Measurements from ENCODE around the gene TGFBR2. TPM values are rescaled to one million over a fixed set of nuclear protein-coding genes. Genes with fewer than 3 reads are reported as not detected.

Gene TGFBR2
- total RNA-seq, 1 donor from 2014 or later: 14.6 TPM

DNA sequence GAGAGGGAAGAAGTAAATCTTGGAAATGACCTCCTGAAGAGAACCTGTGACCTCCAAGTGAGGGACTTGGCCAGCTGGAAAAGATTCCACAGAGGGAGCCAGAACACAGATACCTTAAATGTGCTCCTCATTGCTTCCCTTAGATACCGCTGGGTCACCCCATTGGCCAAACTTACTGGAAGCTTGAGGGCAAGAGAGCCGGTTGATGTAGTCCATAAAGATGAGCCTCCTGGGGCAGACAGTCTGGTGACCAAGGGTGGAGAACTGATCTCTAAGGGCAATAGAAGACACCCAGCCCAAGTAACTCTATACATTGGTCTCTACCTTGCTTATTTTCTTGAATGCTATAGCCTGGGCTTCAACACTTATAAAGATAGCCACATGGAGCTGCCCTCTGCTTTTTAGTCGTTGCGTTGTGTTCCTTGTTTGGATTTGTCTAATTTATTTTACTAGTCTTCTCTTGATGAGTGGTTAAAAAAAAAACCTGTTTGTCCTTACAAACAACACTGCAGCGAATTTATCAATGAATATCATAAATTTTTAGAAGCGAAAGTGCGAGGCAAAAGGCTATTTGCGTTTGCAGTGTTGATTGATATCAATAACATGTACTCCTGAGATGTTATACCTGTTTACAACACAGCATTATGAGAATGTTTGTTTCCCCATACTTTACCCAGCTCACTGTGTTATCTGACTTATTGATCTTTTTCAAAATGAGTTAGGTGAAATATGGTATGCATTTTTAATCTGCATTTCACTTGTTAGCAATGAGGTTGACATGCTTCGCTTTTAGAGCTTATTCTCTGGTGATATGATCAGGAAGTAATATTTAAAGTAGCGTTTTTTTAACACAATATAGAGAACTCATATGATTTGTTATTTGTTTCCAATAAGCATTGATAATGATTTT lies 31.2 kb downstream of the TGFBR2 start:
- no peak for ATAC-seq

DNA sequence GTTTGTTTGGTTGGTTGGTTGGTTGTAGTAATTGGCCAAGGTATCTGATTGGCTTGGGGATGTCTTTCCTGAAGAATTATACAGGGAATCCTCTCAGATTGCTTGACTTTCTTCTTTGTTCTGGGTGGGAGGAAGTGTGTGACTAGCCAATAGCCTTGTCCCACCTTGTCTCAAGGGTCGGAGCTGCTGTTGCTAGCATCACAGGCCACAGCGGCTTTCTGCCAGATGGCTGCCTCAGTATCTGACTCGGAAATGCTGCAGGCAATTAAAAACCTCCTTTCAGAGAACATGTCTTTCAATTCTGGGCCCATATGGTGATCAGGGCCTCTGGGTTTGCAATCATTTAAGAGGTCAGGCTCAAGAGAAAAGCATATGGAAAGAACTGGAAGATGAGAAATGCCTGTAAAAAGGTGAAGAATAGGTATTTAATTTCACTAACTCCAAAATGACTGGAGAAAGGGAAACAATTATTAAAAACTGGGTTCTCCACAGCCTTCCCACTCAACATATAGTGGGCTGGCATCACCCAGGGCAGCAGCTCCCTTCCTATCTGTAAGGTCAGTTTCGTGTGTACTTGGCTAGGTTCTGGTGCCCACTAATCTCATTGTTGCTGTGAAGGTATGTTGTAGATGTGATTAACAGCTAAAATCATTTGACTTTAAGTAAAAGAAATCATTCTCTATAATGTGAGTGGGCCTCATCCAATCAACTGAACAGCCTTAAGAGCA lies 32.4 kb downstream of the TGFBR2 start:
- no peak for ATAC-seq

DNA sequence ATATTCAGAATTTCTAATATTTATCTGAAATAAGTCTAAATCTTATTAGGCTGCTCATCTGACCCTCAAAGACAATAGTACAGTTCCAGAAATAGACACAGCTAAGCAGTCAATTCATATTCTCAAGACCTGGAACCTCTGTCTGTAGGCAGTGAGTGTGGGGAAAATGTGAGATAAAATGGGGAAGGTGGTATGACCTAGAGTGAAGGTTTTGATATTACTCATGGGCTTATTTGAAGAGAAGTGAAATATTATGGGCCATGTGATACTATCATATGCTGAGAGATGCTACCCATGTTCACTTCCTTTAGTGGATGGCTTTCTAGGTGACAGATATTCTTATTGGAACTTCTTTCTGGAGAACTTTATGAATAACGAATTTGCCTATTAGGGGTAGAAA lies 33.5 kb downstream of the TGFBR2 start:
- ATAC-seq: peak; percentile 38

DNA sequence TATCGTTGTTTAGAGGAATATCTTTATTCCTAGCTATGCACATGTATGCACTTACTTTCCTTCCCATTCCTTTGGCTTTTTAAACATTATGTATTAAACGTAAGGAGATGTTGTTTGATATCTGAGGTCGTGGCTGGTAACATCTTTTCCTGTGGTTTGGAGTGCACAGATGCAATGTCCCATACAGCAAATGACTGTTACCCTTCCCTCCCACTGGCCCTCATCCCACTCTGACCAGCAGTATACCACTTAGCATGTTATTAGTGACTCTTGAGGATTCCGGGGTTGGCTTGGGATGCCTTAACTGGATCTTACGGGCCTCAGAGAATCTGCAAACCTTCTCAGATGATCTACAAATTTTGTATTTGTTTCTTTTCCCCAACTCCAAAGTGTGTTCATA lies 34.5 kb downstream of the TGFBR2 start:
- ATAC-seq: no peak

DNA sequence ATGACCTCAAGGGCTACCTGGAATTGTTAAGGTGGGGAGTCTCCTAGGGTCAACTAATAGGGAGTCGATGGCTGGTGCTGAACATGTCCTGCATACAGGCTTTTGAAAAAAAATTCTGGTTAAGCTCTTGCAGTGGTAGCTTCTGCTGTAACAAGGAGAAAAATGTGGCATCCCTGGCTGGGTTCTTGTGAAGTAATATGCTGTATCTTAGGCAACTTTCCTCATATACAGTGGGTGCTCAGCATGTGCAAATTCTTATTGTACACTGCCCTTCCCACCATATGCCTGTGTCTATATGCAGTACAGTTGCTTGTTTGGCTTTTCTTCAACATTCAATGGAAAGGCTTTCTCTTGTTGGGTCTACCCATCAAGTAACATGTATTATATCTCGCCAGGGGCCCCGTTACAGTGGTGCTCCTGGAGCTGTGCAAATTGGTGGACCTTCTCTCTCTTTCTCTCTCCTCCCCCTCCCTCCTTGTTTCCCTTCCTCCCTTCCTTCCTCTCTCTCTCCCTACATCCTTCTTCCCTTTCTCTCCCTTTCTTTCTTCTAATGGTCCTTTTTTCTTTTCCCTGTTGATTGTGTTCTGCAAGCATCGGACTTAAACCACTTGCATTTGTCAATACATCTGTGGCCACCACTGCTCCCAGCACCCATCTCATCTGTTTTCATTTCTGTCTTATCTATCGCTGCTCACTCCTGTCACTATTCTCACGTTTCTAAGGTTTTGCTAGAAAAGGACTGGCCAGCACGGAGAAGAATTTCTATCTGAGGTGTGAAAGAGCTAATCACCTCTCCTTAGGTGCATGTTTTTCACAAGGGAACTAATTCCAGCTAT lies 35.2 kb downstream of the TGFBR2 start:
- no peak for ATAC-seq

DNA sequence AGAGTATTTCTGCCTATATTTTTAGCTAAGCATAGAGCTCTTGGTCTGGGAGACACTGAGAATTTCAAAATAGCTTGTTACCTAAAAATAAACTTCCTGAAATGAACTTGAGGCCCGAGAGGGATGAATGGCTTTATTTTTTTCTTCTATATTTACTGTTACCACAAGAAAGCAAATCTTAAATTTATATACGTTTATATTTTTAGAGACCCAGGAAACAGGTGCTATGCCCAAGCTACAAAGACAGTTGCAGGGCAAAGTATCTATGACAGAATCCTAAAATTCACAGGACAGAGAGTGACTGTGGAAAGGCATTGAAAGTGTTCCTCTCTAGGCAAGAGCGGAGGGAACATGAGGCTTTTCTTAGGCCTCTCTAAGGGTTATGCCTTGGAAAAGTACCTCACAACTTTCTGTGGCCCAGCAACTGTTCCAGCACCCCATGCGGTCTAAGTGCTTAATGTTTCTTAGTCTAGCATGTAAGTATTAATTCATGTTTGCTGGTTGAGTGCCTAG lies 36.5 kb downstream of the TGFBR2 start:
- no peak for ATAC-seq

DNA sequence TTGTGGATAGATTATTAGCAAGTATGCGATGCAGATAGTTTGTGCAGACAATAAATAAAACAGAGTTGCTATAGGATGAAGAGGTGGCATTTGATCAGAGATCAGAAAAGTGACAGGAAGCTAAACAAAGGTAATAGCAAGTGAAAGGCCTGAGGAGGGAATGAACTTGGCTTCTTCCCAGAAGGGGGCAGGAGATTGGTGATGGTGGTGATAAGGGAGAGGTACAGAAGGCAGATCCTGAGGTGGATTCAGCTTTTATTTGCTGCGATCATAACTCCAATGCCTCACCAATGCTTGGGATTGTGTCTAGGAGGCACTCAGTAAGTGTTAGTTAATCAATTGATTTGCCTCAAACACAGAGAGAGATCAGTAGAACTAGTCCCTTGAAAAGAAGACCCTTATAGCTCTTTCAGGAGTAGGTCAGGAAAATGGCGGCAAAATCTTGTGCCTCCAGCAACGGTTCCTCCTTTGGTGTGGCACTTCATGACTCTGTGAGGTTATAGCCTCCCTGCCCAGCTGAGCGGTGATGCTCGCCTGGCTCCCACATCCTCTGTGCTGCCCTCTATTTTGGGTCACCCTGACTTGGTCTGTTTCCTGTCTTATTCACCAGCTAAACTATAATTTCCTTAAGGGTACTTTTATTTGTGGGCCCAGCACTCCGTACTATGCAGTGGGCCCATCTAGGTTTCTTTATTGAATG lies 37.5 kb downstream of the TGFBR2 start:
- ATAC-seq: peak; percentile 64

DNA sequence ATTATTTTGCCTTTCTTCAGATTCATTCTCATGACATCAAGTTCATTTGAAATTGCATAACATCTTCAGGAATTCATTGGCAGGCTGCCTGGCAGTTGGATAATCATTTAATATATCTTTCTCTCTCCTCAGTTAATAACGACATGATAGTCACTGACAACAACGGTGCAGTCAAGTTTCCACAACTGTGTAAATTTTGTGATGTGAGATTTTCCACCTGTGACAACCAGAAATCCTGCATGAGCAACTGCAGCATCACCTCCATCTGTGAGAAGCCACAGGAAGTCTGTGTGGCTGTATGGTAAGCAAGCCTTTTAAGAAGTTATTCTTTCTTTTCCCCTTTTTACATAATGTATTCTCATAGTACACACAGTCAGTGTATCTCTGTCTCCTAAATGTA lies 38.2 kb downstream of the TGFBR2 start:
- ATAC-seq: peak; percentile 51

DNA sequence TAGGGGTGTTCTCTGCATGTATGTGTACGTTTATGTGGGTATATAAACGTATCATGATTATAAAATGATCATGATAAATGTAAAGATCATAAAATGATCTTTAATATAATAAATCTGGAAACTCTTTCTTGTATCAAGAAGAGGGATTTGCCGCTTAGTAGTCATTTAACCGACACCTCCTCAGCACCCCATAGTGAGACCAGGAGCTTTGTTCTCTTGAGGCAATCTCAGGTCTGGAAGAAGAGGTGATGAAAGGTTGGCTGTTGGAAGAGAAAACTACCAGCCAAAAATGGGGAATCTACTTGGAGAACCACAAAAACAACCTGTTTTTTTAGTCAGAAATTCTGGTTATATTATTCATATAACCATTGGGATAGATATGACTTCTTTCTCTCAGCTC lies 38.7 kb downstream of the TGFBR2 start:
- ATAC-seq: no peak

DNA sequence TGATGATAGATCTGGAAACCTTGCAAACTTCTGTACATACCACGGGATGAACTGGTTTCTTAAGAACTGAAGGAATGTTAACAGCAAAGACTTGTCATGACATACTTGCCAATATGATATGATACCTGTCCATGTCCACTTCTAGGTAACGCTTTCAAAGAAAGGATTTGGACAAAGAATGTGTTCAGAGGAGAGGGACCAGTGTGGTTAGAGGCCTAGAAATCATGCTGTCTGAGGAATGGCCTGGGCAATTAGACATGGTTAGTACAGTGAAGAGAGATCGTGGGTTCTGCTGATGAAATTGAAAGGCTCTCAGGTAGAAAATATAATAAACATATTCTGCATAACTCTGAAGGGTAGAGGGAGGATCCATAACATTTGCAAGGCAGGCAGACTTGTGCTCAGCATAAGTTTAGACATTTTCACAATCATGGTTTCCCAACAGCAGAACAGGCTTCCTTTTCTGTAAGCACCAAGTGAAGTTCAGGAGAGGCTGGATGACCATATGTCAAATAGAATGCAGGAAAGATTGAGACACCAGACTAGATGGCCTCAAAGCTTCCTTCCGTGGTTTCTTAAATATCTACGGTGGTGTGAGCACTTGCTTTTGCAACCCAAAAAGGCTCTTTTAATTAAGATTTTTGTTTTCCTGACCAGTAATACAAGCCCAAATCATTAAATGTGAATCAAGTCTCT lies 39.9 kb downstream of the TGFBR2 start:
- ATAC-seq: no peak

DNA sequence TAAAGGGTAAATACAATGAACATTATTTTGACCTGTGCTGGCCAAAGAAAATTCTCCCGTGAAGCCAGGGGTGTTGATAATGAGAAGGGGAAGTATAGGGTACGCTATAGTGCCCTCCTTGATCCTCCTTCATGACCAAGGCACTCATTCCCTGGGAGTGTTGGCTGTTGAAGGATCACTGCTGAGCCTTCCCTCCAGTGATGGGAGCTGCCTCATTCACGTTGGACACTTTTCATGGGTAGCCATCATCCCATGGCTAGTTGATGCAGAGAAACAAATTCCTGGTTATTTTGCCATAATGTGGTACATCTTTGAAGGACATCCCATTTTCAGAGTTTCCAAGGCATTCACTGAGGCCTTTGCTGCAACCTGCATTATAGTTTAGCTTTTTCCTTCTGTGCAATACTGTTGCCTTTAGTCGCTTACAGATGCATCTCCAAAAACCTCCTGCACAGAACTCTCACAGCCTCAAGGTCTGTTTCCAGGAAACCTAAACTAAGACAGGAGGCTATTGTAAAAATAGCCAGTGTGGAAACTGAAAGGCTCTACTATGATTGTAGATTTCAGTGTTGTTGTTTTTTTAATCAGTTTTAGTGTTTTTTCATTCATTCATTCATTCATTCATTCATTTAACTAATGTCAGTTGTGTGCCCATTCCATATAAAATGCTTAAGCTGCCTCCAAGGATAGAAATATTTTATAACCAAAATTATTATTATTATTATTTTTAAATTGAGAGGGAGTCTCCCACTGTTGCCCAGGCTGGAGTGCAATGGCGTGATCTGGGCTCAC lies 40.8 kb downstream of the TGFBR2 start:
- no peak for ATAC-seq

DNA sequence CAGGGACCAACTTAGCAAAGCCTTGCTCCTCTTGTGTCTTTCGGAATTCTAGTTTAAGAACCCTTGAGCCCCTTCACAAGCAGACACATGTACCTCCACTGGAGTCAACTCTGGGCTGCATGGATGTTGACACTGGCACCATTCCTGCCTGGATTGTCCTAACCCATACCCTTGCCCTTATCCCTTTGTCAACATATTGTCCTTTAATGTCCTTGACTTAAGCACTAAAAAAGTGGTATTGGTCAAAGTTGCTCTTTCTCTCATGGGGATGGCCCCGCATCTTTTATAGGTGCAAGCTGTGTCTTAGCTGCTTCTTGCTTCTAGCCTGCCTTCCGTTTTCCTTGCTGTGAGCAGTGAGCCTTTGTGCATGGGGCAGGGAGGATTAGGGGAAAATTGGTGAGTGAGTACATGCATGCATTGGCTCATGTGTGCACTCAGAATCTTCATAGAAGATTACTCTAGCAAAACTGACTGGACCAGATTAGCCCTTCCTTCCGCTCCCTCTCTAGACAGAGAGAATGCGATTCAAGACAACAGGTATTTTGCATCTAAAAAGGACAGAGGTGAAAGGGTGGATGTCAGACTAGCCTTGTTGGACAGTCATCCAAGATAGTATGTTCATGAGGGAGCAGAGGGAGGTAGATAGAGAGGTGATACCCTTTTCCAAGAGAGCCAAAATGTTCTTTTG lies 42.4 kb downstream of the TGFBR2 start:
- ATAC-seq: no peak

DNA sequence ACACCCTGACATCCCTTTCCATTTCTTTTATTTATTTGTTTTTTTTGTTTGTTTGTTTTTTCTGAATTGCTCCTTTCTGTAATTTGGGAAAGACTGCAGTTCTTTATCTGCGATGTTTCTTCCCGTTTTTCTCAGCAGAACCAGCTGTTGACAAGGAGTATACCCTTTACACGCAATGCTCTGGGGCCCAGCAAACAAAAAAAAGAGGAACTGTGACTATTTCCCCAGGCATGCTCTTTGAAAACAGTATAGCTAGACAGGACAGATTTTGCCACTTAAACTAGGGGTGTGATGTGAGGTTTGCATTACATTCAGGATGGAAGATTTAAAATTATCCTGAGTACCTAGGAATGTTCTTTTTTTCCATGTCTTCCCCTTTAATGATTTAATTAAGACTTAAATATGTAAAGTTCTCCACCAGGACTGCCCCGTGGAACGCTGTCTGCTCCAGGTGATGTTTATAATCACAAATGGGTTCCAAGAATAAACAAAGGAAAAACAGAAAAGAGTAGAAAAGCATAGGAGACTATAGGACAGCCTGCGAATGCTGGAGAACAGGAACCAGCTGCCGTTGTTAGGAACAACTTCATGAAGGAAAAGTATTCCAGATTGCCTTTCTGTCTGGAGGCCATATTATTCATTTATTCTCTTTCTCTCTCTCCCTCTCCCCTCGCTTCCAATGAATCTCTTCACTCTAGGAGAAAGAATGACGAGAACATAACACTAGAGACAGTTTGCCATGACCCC lies 43.3 kb downstream of the TGFBR2 start:
- no peak for ATAC-seq

DNA sequence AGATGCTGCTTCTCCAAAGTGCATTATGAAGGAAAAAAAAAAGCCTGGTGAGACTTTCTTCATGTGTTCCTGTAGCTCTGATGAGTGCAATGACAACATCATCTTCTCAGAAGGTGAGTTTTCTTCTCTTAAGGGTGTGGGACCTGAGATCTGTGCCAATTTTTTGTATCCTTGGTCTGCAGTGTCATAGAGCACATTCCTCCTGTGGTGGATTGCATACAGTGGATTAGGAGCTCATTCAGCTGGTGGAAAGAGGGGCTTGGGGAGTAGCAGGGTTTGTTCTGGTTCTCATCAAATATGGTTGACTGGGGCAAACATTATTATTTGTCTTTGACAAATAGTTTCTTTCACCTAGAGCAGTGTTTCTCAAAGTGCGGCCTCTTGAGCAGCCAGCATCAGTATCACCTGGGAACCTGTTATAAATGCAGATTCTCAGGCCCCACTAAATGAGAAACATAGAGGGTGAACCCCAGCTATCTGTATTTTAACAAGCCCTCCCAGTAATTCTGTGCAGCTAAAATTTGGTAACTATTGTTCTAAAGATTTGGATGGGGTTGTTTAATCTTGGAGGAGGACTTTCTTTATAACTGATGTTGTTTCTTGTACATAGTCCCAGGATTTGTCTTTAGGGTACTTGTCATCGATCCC lies 44.1 kb downstream of the TGFBR2 start:
- ATAC-seq: no peak

DNA sequence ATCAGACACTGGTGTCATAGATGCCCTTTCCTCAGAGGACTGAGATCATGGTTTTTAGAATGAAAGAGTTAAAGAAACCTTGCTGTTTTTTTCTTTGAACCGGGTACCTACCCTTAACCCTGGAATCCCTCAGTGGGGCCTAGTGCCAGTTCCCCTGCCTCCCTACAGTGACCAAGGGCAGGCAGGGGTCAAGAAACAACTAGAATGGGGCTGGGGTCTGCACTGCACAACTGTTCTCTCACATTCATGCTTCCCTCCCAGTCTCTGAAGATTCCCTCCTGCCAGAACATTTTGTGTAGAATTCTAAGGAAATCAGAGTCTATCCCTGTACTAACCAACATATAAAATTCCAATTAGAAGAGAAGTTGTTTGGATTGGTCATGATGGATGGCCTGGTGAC lies 47.9 kb downstream of the TGFBR2 start:
- ATAC-seq: no peak

DNA sequence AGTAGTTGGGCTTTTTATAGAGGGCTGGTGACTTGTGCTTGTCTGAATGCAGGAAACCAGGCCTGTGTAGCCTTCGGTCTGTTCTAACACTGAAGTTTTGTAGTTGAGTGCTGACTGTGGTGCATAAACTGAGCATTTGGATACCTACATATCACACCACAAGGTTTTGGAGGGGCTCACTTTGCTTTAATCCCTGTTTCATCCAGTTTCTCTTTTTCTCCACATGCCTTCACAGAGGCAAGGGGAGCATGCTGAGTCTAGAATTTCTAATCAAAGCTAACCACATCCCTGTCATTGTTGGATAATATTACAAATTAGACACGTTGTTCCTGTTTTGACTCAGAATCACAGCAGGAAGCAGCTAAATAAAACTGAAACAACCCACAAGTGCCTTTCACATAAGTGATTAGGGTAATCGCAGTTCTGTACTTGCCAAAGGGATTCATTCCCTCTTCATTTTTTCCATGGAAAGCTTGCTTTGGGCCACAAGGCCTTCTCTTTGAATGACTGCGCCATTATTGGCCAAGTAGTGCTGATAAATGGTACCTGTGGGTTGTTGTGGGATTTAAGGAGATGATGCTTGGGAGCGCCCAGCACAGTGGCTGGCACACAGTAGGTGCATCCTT lies 48.9 kb downstream of the TGFBR2 start:
- ATAC-seq: peak; percentile 63

DNA sequence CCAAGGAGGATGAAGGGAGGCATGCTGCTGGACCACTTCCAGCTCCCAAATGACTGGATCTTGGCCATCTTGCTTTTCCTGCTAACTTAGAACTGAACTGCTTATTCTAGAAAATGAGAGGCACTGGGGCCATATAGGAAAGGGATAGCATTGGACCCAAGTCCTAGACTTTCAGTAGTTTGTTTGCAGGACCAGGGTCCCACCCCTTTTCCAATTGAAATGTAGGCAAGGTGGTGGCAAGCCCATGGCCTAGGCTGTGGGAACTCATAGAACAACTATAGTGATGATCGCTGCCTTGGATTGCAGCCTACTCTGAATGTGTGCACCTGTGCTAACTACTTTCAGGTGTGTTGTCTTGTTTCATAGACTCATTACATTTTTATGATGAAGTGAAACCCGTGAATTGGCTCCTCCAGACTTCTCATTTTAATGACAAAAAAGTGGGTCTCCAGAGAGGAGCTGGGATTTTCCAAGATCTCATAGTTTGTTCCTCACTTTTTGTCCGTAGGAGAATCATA lies 50.3 kb downstream of the TGFBR2 start:
- ATAC-seq: no peak

DNA sequence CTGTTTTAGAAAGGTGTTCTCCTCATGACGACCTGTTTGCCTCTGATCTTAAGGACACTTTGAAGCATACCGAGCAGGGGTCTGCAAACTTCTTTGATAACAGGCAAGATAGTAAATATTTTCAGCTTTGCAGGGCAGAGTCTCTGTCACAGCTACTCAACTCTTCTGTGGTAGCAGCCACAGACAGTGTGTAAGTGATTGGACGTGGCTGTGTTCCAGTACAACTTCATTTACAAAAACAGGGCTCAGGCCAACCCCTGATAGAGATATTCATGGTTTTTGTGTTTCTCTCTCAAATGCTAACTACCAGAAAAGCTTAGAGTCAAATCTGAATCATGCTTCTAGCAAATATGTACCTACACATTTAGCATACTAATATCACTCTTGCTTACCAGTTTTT lies 51.5 kb downstream of the TGFBR2 start:
- no peak for ATAC-seq

Measured in esophagus mucosa (tissue), 1 donor.